ENCODE measurements around the gene FXYD2.

GRCh38 chr11:117782101-117782500 is 42.4 kb downstream of the FXYD2 start:
- TF ChIP-seq CTCF (conservative IDR thresholded peaks at IDR 0.05; ENCODE audit: low read depth, low read length) (no peak), EZH2 (IDR thresholded peaks at IDR 0.05; ENCODE audit: low read length, unreplicated experiment) (no peak)
